Measurements from ENCODE around the gene DIRAS3.
"Not testable (repeated sequence)": the region's sequence is repeated elsewhere in the genome, so short reads cannot be mapped to it uniquely, and the experiment has no call there.

Gene DIRAS3

GRCh38 chr1:68049941-68050878, at the start of gene DIRAS3:
Gene DIRAS3 (minus strand): TSS chr1:68050627. CDS start chr1:68047297, 3,330 bp downstream.
- DNase-seq (ENCODE audit: low read depth, low spot score): no peak
- H3K27ac ChIP-seq: no peak within 1 kb of the TSS

GRCh38 chr1:68093737-68094136, 43.3 kb upstream of the DIRAS3 start:
- H3K27ac ChIP-seq: no peak overlapping the region
- DNase-seq (ENCODE audit: low read depth, low spot score): no peak

DNA sequence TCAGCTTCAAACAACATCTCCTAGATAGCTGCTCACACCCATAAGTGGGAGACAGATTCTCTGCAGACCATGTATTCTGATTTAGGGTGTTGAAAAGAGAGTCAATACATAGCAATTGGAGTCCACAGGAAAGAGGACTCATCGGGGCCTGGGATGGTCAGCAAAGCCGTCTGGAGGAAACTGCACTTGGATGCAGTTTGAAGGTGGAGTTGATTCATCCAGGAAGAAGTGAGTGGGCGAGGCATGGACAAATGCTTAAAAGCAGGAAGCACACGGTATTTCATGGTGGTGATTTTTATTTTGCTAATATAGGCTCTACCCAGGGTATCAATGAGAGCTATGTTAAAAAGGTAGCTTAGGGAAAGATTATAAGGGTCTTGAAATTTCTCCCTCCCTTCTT, 36.8 kb upstream of the DIRAS3 start:
- DNase-seq (ENCODE audit: low read depth, low spot score): no peak
- no peak overlapping the region for H3K27ac ChIP-seq

GRCh38 chr1:68085752-68086151, 35.3 kb upstream of the DIRAS3 start:
- no peak overlapping the region for H3K27ac ChIP-seq
- no peak for DNase-seq (ENCODE audit: low read depth, low spot score)

GRCh38 chr1:68083686-68084085, 33.3 kb upstream of the DIRAS3 start:
- H3K27ac ChIP-seq: no peak overlapping the region
- no peak for DNase-seq (ENCODE audit: low read depth, low spot score)

DNA sequence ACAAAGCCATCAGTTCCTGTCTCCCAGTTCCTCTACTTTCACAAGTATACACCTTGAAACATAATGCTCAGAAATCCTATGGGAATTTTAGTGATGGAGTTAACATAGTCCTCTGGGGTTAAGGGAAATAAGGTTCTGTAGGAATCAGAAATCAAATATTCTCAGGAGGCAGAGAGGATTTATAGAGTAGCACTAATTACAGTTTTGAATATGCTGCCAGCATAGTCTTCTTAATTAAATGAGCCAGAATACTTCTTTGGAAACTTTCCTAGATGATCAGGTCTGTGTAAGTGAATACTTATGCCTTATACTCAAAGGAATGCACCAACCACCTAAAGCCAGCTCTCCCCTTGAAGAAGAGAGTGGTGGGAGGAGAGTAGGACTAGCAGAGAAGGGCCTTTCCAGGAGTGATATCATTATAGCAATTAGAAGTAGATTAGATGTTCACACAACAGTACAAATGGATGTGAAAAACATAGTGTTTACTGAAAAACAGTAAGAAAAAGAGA, 31.4 kb upstream of the DIRAS3 start:
- no peak overlapping the region for H3K27ac ChIP-seq
- DNase-seq (ENCODE audit: low read depth, low spot score): no peak

DNA sequence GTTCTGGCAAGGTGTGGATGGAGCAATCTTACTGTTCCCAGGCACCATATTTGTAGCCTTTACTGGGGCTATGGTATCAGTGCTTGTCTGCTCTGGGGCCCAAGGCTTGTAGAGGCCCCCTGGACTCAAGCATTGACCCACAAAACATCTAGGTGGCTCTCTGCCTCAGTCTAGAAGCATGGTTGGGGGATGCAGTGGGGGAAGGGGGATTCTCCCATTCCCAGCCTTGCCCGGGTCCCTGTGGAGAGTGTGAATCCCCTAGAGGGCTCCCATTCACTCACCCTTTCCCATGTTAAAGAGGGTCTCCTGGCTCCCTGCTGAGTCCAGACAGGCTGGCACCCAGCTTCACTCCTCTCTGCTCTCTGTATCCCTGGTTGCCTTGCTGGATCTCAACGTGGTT, 28.2 kb upstream of the DIRAS3 start:
- H3K27ac ChIP-seq: no peak overlapping the region
- no peak for DNase-seq (ENCODE audit: low read depth, low spot score)

DNA sequence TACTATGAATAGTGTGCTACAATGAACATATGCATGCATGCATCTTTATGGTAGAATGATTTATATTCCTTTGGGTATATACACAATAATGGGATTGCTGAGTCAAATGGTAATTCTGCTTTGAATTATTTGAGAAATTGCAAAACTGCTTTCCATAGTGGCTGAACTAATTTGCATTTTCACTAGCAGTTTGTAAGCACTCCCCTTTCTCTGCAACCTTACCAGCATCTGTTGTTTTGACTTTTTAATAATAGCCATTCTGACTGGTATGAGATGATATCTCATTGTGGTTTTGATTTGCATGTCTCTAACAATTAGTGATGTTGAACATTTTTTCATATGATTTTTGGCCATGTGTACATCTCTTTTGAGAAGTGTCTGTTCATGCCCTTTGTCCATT, 24.0 kb upstream of the DIRAS3 start:
- no peak for DNase-seq (ENCODE audit: low read depth, low spot score)
- no peak overlapping the region for H3K27ac ChIP-seq

DNA sequence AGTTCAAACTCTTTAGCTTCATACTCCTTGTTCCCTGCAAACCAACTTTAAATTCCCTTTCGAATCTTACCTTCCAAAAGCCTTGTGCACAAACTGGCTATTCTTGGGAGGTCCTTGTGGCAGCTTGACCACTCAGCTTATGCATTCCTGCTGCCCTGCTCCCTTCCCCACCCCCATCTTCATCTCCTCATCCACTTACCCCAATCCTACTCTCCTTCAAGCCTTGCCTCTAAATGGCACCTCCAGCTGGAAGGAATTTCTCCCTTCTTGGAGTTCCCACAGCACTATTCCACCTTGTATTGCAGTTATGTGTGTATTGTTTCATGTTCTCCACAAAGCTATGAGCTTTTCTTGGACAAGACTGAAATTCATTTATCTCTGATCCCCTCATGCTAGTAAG, 15.3 kb upstream of the DIRAS3 start:
- no peak for DNase-seq (ENCODE audit: low read depth, low spot score)
- H3K27ac ChIP-seq: no peak overlapping the region

GRCh38 chr1:68058053-68058452, 7.6 kb upstream of the DIRAS3 start:
- H3K27ac ChIP-seq; DNase-seq (ENCODE audit: low read depth, low spot score): not testable (repeated sequence)

- no peak for DNase-seq (ENCODE audit: low read depth, low spot score)
These were observed 7.1 kb upstream of the DIRAS3 start for GRCh38 chr1:68057564-68057963.

GRCh38 chr1:68057050-68057449, 6.6 kb upstream of the DIRAS3 start:
- no peak for DNase-seq (ENCODE audit: low read depth, low spot score)
- H3K27ac ChIP-seq: no peak overlapping the region

More at GRCh38 chr1:68057564-68057963, 7.1 kb upstream of the DIRAS3 start:
- H3K27ac ChIP-seq: no peak overlapping the region

- H3K27ac ChIP-seq: no peak overlapping the region
- DNase-seq (ENCODE audit: low read depth, low spot score): peak; percentile 6
These were observed 1.0 kb upstream of the DIRAS3 start for GRCh38 chr1:68051475-68051874.

DNA sequence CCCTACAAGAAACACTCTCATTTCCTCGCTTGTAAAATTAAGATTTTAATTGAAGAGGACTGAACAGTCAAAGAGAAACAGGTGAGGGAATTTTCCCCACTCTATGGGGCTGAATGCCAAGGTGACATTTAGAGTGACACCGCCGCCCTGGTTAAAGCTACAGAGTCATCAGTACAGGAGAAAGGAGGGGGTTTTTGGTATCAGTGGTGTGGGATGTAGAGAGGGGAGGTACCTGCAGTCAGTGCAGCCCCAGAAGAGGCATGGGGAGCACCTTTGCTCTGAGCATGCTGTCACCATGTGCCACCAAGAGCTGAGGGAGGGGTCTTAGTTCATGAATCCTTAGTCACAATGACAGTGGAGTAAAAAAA, 2.8 kb downstream of the DIRAS3 start:
- H3K27ac ChIP-seq: no peak overlapping the region
- DNase-seq (ENCODE audit: low read depth, low spot score): no peak

DNA sequence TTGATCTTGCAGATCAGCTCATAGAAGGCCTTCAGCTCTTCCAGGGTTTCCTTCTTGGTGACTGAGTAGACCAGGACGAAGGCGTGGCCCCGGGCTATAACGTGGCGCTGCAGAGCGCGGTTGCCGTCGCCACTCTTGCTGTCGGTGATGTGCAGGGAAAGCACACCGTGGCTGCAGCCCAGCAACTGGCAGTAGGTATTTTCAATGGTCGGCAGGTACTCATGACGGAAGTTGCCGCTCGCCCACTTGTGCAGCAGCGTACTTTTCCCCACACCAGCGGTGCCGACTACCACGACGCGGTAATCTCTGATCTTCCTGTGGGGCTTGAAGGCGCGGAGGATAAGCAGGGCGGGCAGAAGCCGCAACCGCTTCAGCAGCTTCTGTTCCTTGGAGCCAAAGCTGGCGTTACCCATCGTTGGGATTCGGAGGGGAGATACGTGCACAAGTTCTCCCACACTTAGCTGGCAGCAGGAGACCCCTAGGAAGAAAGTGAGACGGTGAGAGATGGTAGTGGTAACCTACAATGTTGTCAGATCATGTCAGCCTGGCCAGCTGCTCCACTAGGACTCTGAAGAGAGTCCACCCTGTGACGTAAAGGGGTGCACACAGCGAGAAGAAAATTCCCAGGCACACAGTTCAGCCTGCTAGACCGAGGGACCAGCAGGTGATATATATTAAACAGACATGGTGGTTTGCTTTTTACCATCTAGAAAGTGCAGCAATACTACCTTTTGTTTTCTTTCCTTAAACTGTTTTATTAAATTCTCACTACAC, 3.4 kb downstream of the DIRAS3 start:
- no peak for DNase-seq (ENCODE audit: low read depth, low spot score)

DNA sequence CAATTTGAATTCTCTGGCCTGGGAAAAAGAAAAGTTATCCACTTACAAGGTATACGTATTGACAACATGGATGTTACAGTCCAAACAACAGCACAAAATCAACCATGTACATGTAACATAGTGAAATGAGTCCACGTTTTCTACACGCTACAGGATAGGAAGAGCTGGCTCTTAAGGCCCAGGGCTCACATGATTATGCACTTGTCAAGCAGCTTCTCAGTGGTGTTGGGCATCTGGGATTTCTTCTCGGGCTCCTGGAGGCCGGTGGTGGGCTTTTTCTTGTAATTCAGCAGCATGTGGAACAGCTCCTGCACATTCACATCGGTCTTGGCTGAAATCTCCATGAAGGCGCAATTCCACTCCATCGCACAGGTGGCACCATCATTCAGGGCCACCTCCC, 4.0 kb downstream of the DIRAS3 start:
- no peak for DNase-seq (ENCODE audit: low read depth, low spot score)

More for the DNA sequence above, 3.4 kb downstream of the DIRAS3 start:
- no peak overlapping the region for H3K27ac ChIP-seq

DNA sequence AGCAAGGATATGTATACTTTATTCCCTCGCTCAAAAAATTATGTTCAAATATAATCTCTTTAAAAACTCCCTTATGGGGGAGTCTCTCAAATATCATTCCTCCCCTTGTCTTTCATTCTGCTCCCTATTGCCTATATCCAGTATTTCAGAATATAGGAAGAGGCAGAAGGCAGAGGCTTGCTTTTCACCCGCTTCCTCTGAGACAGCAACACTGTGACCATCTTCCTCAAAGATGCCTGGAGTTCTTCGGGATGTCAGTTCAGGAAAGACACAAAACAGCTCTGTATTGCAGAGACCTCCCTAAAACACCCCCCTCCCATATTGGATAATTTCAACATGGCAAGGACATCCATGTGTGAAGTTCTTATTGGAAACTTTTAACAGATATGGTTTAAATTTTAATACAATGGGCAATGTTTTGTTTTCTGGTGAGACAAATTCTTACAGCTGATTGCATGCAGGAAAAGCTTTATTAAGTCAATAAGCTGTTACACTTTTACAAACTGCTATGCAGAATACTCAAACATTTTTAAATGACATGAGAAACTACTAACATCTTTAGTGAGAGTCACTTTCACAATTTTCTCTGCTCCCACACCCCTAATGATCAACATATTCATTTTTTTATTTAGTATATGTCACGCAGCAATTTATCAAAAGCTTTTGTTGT, 4.8 kb downstream of the DIRAS3 start:
- H3K27ac ChIP-seq: no peak overlapping the region
- DNase-seq (ENCODE audit: low read depth, low spot score): no peak

More for the DNA sequence above, 4.0 kb downstream of the DIRAS3 start:
- H3K27ac ChIP-seq: no peak overlapping the region

- no peak for DNase-seq (ENCODE audit: low read depth, low spot score)
- no peak overlapping the region for H3K27ac ChIP-seq
These were observed 6.9 kb downstream of the DIRAS3 start for GRCh38 chr1:68043443-68044090.

DNA sequence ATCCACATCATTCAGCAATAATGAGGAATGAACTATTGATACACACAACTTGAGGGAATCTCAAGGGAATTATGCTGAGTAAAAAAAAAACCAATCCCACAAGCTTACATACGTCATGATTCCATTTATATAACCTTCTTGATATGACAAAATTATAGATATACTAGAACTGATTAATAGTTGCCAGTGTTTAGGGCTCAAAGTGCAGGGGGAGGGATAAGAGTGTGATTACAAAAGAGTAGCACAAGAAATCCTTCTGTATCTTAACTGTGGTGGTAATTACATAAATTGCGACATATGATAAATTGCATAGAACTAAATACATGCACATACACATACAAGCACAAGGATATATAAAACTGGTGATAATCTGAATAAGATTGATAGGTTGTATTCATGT, 13.5 kb downstream of the DIRAS3 start:
- H3K27ac ChIP-seq: no peak overlapping the region
- DNase-seq (ENCODE audit: low read depth, low spot score): no peak

- H3K27ac ChIP-seq: no peak overlapping the region
- no peak for DNase-seq (ENCODE audit: low read depth, low spot score)
These were observed 21.0 kb downstream of the DIRAS3 start for GRCh38 chr1:68029444-68029843.
